Middle frontal gyrus (tissue), 1 donor: ENCODE measurements around the gene BACH1.

Experiments
- DNase-seq: peaks from one replicate; pipeline ENCODE4 v3.0.0-alpha.2; 2015; ENCODE audit warnings: low spot score; ENCODE audit errors: extremely low spot score

The BACH1 gene

DNA sequence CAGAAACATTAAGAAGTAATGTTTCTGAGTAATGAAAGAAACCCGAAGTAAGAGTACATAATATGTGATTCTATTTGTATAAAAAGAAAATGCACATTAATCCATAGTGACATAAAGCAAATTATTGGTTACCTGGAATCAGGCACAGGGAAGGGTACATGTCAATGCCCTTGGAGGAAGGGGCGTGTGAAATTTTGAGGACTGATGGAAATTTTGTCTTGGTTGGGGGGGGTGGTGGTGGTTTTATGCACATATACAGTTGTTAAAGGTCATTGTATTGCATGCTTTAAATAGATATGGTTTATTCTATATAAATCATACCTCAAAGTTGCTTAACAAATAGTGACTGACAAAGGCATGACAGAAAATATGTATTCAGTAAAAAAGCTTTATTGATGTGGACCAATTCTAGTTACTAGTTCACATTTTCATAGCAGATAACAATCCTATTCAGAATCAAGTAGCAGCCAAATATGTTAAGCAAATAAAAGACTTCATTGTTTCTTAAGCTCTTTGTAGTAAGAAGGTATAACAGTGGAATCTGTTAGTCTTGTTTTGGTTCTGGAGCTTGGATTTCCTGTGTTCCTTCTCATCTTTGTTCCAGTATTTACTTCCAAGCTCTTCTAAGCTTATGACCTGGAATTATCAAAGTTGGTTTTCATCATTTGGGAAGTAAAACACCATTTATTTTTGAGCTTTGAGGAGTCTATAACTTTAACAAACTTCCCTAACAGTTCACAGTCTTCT, 15.1 kb downstream of the BACH1 start:
- no peak for DNase-seq

DNA sequence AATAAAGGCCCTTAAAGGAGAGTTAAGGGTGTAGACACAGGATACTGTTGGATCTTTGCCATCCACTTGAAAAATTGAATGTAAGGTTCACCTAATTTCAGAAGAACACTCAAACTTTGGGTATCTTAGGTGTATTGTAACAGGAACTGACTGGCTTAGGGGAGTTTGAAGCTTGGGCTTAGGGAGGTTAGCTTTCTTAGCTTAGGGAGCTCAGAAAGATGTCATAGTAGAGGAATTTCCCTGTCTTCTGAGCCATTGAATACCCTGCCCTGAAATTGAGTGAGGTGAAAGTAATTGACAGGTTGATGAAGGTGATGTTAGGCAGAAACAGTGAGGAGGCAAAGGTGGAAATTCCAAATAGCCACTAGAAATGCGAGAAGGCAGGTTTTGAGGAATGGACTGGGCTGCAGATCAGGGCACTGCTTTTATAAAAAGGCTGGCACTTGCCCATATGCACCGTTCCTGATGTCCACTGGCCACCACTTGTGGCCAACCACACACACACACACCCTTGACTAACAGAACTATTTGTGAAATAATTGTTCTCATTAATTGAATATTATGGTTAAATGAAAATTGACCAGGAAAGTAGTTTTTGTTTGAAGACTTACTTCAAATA, 16.5 kb downstream of the BACH1 start:
- DNase-seq, result no peak

GRCh38 chr21:29316029-29316742, 17.5 kb downstream of the BACH1 start:
- no peak for DNase-seq

- no peak for DNase-seq
These were observed 18.1 kb downstream of the BACH1 start for GRCh38 chr21:29316806-29317205.

DNA sequence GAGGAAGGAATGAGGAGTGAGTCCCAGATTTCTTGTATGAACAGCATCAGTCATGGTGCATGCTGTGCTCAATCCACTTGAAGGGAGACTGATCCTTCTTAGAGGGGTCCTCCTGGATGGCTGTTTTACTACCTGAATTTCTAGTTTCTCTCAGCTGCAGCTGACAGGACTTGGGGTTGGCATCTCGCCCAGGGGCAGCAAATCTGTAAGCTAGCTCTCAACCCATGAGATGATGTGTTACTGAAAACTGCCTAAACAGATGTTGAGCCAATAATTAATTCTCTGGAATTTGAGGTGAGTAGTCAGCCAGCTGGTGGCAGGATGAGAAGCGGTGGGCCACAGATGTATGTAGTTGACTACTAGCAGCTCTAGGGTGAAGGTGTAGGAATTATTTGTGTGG, 19.6 kb downstream of the BACH1 start:
- DNase-seq, result no peak

DNA sequence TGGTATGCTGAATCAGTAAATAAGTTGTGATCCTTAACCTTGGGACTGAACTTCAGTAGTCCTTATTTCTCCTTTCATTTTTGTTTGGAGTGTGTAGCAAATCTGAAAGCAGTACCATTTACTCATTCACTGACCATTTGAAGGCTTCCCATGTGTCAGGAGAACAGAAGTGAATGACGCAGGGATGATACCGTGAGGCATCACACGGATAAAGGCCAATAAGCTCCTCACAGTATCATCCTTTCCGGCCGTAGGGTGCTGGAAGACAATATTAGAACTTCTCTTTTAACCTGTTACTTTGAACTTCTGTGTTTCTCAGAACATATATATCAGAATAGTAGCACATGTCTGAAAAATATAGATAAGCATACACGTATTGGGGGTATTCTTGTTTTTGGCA, 21.3 kb downstream of the BACH1 start:
- no peak for DNase-seq

GRCh38 chr21:29321217-29321616, 22.5 kb downstream of the BACH1 start:
- no peak for DNase-seq

- DNase-seq, result no peak
These were observed 23.5 kb downstream of the BACH1 start for GRCh38 chr21:29321932-29322928.

- no peak for DNase-seq
These were observed 24.5 kb downstream of the BACH1 start for GRCh38 chr21:29323189-29323588.

DNA sequence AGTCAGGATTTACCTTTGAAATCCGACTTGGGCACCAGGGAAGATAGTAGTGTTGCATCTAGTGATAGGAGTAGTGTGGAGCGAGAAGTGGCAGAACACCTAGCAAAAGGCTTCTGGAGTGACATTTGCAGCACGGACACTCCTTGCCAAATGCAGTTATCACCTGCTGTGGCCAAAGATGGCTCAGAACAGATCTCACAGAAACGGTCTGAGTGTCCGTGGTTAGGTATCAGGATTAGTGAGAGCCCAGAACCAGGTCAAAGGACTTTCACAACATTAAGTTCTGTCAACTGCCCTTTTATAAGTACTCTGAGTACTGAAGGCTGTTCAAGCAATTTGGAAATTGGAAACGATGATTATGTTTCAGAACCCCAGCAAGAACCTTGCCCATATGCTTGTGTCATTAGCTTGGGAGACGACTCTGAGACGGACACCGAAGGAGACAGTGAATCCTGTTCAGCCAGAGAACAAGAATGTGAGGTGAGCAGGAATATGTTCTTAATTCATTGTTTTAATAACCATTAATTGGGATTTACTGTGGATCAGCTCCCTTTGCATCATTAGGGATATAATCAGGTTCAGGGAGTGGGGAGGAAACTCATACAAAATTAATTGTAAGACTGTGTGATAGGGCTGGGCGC, 28.3 kb downstream of the BACH1 start:
- DNase-seq, result no peak

DNA sequence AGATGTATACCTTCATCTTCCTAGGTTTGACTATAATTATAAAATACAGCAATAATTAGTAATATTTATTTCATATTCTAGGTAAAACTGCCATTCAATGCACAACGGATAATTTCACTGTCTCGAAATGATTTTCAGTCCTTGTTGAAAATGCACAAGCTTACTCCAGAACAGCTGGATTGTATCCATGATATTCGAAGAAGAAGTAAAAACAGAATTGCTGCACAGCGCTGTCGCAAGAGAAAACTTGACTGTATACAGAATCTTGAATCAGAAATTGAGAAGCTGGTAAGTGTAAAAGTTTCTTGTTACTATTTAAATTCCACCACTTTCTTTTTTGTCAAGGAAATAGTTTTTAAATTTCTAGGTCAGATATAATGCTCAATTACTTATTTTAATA, 30.7 kb downstream of the BACH1 start:
- no peak for DNase-seq

DNA sequence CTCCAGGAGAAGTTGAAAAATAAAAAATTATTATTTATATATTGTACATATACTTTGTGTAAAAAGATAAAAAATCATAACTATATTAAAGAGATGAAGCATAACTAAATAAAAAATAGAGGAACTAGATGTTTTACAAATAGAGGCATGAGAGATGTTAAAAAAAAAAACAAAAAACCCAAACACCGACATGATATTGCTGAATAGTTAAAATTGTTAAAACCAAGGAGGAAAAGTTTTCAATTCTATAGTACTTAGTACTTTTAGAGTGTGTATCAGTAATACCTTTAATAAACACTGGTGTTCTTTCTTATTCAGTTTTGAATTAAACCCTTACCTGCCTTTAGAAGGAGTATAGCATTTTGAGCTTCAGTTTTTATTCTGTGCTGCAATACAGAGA, 32.1 kb downstream of the BACH1 start:
- DNase-seq, result no peak

DNA sequence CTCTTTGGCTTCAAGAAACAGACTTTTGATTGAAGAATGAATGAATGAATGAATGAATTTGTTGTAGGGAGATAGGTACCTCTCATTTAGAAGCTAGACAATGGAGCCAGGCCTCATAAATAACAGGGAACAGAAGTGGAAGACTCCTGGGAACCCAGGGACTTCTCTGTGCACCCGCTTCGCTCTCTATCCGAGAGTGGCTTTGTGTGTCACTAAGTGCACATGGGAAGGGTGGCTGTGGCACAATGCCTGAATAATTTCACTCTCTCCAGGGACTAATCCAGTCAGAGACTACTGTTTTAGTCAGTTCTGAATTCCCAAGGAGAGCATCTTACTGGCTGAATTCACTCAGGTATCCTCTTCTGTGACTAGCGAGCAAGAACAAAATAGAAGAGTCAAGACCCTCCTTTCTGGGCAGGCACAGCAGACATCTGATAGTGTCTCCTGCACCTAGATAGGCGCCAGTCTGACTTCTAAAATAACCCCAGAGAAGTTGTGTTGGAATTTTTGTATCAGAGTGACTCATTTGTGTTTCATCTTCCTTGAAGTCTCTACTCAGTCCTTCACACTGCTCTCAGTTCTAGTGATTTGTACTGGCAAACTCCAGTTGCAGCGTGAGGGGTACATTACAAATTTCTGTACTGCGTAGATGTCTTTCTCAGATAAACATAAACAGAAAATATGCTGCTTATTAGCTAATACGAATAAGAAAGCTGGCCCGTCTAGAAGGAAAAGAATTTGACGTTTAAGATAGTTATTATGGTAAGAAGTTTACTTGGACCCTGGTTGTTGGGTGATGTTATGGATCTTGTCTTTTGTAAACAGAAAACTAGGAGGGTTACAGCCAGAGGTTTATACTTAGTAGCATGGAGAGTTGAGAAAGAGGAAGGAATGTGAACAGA, 34.0 kb downstream of the BACH1 start:
- DNase-seq, result no peak

DNA sequence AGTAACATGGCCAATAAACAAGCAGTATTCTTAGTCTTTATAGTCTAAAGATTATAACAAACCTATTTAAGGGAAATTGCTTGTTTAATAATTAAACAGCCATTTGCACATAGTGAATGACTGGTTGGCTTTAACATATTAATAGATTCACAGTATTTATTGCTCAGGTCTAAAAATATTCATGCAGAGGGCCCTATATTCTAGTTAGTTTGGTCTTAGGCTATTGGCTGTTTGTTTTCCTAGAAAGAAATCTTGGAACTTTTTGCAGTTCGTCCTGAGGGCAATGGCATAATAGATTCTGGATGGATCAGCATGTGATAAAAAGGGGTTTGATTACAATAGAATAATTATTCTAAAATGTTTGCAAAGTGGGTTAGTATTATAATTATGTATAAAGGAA, 34.7 kb downstream of the BACH1 start:
- DNase-seq, result no peak

DNA sequence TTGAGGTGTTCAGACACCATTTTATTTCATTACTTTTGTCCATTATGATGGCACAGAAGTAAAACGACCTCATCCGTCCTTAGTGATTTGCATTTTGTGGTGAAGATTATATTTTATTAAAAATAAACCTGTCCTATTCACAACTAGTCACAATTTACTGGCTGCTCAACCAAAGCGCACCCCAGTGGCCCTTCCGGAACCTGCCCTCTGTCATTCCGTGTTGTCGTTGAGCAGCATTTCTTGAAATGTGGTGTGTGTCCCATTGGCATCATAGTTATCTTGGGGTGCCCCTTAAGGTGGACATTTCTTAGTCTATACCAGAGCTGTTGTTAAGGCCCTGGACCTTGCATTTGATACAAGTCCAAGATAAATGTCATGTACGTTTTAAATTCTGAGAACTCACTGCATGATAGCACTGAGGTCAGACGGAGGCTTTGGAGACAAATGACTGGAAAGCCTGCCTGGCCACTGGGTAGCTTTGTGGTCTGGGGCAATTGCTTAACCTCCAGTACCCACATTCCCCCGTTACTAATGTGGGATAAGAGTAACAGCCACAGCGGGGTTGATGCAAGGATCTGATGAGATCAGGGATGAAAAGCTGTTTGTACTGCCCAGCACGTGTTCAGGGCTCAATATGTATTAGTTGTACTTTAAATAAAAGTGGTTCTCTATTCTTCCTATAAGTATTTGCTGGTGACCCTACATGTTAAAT, 36.2 kb downstream of the BACH1 start:
- no peak for DNase-seq

GRCh38 chr21:29335720-29336119, 37.0 kb downstream of the BACH1 start:
- no peak for DNase-seq

GRCh38 chr21:29338256-29338655, 39.5 kb downstream of the BACH1 start:
- no peak for DNase-seq

GRCh38 chr21:29340228-29340627, 41.5 kb downstream of the BACH1 start:
- DNase-seq, result no peak

- no peak for DNase-seq
These were observed 43.7 kb downstream of the BACH1 start for GRCh38 chr21:29342363-29342957.
